ENCODE results near the gene PLEKHN1. TPM values are rescaled to one million over a fixed set of nuclear protein-coding genes. Genes with fewer than 3 reads are reported as not detected.
A peak's percentile ranks its signal among the peaks of the same experiment; 100 is the strongest.

Gene PLEKHN1
- total and polyA plus RNA-seq, 8 donors: 0.11 to 5.1 (median 0.55) TPM

DNA sequence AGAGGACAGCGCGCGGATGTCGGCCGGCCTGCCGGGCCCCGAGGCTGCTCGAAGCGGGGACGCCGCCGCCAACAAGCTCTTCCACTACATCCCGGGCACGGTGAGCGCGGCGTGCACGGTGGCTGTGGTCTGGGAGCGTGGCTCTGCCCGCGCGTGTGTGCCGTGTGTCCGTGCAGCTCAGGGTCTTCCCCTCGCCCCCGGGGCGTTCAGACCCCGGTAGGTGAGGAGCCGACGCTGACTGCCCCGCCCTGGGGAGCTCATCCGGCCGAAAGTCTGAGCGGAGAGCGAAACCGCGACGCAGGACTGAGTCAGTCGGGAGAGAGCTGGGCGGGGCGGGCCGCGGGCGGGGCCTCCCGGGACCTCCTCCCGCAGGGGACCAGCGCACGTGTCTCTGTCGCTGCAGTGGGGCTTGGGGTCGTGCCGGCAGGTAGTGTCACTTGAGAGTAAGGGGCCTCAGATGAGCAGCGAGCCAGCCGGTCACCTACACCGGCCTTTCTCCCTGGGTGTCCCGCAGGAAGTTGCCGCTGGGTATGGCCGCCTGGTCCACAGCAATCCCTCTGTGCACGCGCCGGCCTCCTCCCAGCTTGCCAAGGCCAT, 520 bp downstream of the PLEKHN1 start:
- peaks cover 0 to 26% of the 10 kb centered on the region in 2 donors for H3K36me3 ChIP-seq
- DNase-seq (peak in 3 of 4 donors; percentile 65 to 96 (median 86)), ATAC-seq (peak; percentile 92)
- intact Hi-C loops (cut with DNase I): no loop called here
- TF ChIP-seq, protein P1, sequence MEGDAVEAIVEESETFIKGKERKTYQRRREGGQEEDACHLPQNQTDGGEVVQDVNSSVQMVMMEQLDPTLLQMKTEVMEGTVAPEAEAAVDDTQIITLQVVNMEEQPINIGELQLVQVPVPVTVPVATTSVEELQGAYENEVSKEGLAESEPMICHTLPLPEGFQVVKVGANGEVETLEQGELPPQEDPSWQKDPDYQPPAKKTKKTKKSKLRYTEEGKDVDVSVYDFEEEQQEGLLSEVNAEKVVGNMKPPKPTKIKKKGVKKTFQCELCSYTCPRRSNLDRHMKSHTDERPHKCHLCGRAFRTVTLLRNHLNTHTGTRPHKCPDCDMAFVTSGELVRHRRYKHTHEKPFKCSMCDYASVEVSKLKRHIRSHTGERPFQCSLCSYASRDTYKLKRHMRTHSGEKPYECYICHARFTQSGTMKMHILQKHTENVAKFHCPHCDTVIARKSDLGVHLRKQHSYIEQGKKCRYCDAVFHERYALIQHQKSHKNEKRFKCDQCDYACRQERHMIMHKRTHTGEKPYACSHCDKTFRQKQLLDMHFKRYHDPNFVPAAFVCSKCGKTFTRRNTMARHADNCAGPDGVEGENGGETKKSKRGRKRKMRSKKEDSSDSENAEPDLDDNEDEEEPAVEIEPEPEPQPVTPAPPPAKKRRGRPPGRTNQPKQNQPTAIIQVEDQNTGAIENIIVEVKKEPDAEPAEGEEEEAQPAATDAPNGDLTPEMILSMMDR (IDR thresholded peaks at IDR 0.05): no peak
- no peaks in the 10 kb centered on the region for H3K9me3 ChIP-seq
- H3K27ac ChIP-seq: peak overlapping the region; percentile 83 to 87
- H3K27me3 ChIP-seq: peaks cover 18 to 63% of the 10 kb centered on the region in 2 donors
- H3K4me1 ChIP-seq: peaks cover 6 to 19% of the 10 kb centered on the region in 2 donors
- H3K4me3 ChIP-seq: peak overlapping the region; percentile 60 to 71

DNA sequence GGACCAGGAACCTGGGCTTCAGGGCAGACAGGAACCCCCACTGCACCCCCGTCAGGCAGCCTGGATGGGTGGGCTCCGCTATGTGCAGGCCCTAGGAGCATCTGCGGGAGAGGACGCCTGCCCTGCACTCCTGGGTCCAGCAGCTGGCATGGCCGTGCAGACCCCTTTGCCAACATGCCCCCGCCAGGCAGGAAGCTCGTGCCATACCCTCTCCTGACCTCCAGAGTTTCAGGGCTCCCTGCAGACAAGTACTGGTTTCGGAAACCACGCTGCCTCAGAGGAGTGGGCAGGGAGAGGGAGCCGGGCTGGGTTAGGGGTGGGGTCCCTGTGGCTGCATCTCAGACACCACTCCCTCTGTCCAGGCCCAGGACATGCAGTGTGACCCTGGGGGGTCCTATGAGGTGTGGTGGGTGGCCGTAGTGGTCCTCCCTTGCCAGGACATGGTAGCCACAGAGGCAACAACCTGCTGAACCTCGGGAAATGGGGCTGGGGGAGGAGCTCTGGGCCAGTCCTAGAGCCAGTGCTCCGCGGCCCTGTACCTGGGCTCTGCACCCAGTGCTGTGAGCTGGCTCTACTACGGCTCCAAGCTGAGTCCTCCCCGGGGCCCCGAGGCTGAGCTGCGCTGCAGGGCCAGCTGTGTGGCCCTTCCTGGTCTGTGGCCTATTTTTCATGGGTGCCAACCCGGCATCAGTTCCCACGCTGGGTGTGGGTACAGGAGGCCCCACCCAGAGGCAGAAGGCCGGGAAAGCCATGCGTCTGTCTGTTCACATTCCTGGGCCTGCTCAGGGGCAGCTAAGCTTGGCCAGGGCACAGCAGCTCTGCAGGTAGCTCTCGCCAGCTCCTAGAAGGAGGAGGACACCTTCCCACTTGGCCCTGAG, 1.4 kb downstream of the PLEKHN1 start:
- Histone ChIP-seq H3K4me1 (peaks cover 6 to 19% of the 10 kb centered on the region in 2 donors), H3K27me3 (peaks cover 24 to 72% of the 10 kb centered on the region in 2 donors), H3K36me3 (peaks cover 0 to 20% of the 10 kb centered on the region in 2 donors), H3K9me3 (no peaks in the 10 kb centered on the region), H3K4me3 (no peak overlapping the region), H3K27ac (no peak overlapping the region)
- intact Hi-C loops (cut with DNase I): no loop called here
- ATAC-seq (no peak), DNase-seq (peak in 1 of 4 donors; percentile 63)
- TF ChIP-seq, protein P1 (IDR thresholded peaks at IDR 0.05): no peak

DNA sequence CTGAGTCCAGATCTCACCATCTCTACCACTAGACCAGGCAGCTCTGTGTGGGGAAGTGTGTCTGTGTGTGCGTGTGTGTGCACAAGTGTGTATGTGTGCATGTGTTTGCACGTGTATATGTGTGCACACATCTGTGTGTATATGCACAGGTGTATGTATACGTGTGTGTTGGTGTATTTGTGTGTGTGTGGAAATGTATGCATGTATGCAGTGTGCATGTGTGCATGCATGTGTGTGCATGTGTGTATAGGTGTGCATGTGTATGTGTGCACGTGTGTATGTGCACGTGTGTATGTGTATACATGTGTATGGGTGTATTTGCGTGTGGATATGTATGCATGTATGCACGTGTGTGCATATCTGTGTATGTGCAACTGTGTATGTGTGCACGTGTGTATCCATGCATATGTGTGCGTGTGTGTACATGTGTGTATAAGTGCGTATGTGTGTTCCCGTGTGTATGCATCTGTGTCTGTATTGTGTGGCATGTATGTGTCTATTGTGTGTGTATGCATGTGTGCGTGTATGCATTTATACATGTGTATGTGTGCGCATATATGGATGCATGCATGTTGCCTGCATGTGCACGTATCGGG, 3.1 kb downstream of the PLEKHN1 start:
- no peak overlapping the region for H3K4me3 ChIP-seq
- no peaks in the 10 kb centered on the region for H3K9me3 ChIP-seq
- peaks cover 0 to 4% of the 10 kb centered on the region in 2 donors for H3K36me3 ChIP-seq
- H3K4me1 ChIP-seq: peaks cover 6 to 19% of the 10 kb centered on the region in 2 donors
- H3K27ac ChIP-seq: no peak overlapping the region
- TF ChIP-seq, protein P1 (IDR thresholded peaks at IDR 0.05): no peak
- ATAC-seq (no peak), DNase-seq (no peak)
- intact Hi-C loops (cut with DNase I): no loop called here
- peaks cover 24 to 88% of the 10 kb centered on the region in 2 donors for H3K27me3 ChIP-seq

DNA sequence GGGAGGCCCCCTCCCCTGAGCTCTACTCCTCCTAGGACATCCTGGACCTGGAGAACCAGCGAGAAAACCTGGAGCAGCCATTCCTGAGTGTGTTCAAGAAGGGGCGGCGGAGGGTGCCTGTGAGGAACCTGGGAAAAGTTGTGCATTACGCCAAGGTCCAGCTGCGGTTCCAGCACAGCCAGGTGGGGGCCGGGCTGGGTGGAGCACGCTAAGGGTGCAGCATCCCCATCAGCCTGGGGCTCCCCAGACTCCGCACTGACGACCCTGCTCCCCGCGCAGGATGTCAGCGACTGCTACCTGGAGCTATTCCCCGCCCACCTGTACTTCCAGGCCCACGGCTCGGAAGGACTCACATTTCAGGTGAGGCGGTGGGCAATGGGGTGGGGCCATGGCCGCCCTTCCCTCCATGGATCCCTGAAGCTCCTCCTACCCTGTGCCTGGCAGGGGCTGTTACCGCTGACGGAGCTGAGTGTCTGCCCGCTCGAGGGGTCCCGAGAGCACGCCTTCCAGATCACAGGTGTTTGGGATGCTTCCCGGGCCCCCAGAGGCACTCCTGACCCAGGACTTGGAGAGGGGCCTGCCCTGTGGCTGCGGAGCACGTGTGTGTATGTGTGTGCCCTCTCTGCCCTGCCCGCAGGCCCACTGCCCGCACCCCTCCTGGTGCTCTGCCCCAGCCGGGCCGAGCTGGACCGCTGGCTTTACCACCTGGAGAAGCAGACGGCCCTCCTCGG, 4.1 kb downstream of the PLEKHN1 start:
- H3K36me3 ChIP-seq: no peaks in the 10 kb centered on the region
- ATAC-seq (no peak), DNase-seq (no peak)
- intact Hi-C loops (cut with DNase I): no loop called here
- H3K27ac ChIP-seq: no peak overlapping the region
- no peak overlapping the region for H3K4me3 ChIP-seq
- TF ChIP-seq, protein P1 (IDR thresholded peaks at IDR 0.05): no peak
- peaks cover 24 to 99% of the 10 kb centered on the region in 2 donors for H3K27me3 ChIP-seq
- no peaks in the 10 kb centered on the region for H3K9me3 ChIP-seq
- peaks cover 6 to 19% of the 10 kb centered on the region in 2 donors for H3K4me1 ChIP-seq

Data from left lung (tissue), 10 donors.